HG02943 (cell line): ENCODE measurements around the gene NDUFB6.
"Not testable (repeated sequence)": the region's sequence is repeated elsewhere in the genome, so short reads cannot be mapped to it uniquely, and the experiment has no call there.

Experiments used
- ATAC-seq: cut with Tn5 transposase; IDR thresholded peaks from one replicate; pipeline ENCODE4 v1.9.1; 2021; ENCODE audit warnings: mild to moderate bottlenecking, low read depth, moderate library complexity; ENCODE audit not compliant: unreplicated experiment

NDUFB6 gene

GRCh38 chr9:32572900-32573523, at the start of gene NDUFB6:
Gene NDUFB6, minus strand, starts transcription at chr9:32573159. Its CDS starts 99 bp downstream, at chr9:32573060.
- ATAC-seq: peak; percentile 86

- no peak for ATAC-seq
Observed at GRCh38 chr9:32618261-32618660, 45.3 kb upstream of the NDUFB6 start.

- no peak for ATAC-seq
Observed at GRCh38 chr9:32606811-32607210, 33.9 kb upstream of the NDUFB6 start.

- peak; percentile 88 for ATAC-seq
Observed at GRCh38 chr9:32603914-32604852, 31.2 kb upstream of the NDUFB6 start.

GRCh38 chr9:32599021-32599420, 26.1 kb upstream of the NDUFB6 start:
- not testable (repeated sequence) for ATAC-seq

GRCh38 chr9:32596936-32597335, 24.0 kb upstream of the NDUFB6 start:
- no peak for ATAC-seq

GRCh38 chr9:32596096-32596865, 23.3 kb upstream of the NDUFB6 start:
- ATAC-seq: no peak

GRCh38 chr9:32590898-32591297, 17.9 kb upstream of the NDUFB6 start:
- ATAC-seq: no peak

- no peak for ATAC-seq
Observed at GRCh38 chr9:32590476-32590875, 17.5 kb upstream of the NDUFB6 start.

- ATAC-seq: no peak
Observed at GRCh38 chr9:32589083-32589723, 16.2 kb upstream of the NDUFB6 start.

- ATAC-seq: no peak
Observed at GRCh38 chr9:32587901-32588300, 14.9 kb upstream of the NDUFB6 start.

- ATAC-seq: no peak
Observed at GRCh38 chr9:32584784-32585183, 11.8 kb upstream of the NDUFB6 start.

GRCh38 chr9:32581512-32582143, 8.7 kb upstream of the NDUFB6 start:
- no peak for ATAC-seq

- no peak for ATAC-seq
Observed at GRCh38 chr9:32580631-32581300, 7.8 kb upstream of the NDUFB6 start.

- ATAC-seq: no peak
Observed at GRCh38 chr9:32579706-32580331, 6.9 kb upstream of the NDUFB6 start.

- ATAC-seq: no peak
Observed at GRCh38 chr9:32578976-32579375, 6.0 kb upstream of the NDUFB6 start.

- no peak for ATAC-seq
Observed at GRCh38 chr9:32577316-32577715, 4.4 kb upstream of the NDUFB6 start.

GRCh38 chr9:32574858-32575257, 1.9 kb upstream of the NDUFB6 start:
- no peak for ATAC-seq

- no peak for ATAC-seq
Observed at GRCh38 chr9:32573821-32574220, 862 bp upstream of the NDUFB6 start.
